Breast epithelium (tissue), 3 donors: Measurements from ENCODE around the gene RFTN1.

Experiments used
- POLR2A ChIP-seq: fragments of 450-650 bp; IDR thresholded peaks from one replicate; pipeline ENCODE4 v1.6.1; 2016; ENCODE audit warnings: antibody characterized with exemption, mild to moderate bottlenecking, moderate library complexity
- POLR2AphosphoS5 ChIP-seq, 3 donors: sonication (generic); formaldehyde crosslinking; IDR thresholded peaks; one replicate each; pipeline ENCODE4 v1.6.1; 2017; ENCODE audit warnings: antibody characterized with exemption in 3 of 3
- TF ChIP-seq, protein P1 (sequence below), 3 donors: fragments of 450-650 bp; IDR thresholded peaks; one replicate each; pipeline ENCODE4 v1.5.1; 2016 to 2017; ENCODE audit warnings: antibody characterized with exemption in 3 of 3, mild to moderate bottlenecking in 3 of 3, moderate library complexity in 3 of 3

- TF ChIP-seq, protein P1, sequence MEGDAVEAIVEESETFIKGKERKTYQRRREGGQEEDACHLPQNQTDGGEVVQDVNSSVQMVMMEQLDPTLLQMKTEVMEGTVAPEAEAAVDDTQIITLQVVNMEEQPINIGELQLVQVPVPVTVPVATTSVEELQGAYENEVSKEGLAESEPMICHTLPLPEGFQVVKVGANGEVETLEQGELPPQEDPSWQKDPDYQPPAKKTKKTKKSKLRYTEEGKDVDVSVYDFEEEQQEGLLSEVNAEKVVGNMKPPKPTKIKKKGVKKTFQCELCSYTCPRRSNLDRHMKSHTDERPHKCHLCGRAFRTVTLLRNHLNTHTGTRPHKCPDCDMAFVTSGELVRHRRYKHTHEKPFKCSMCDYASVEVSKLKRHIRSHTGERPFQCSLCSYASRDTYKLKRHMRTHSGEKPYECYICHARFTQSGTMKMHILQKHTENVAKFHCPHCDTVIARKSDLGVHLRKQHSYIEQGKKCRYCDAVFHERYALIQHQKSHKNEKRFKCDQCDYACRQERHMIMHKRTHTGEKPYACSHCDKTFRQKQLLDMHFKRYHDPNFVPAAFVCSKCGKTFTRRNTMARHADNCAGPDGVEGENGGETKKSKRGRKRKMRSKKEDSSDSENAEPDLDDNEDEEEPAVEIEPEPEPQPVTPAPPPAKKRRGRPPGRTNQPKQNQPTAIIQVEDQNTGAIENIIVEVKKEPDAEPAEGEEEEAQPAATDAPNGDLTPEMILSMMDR (IDR thresholded peaks at IDR 0.05), result no peak
- TF ChIP-seq POLR2A (no peak), POLR2AphosphoS5 (IDR thresholded peaks at IDR 0.05) (no peak)
Observed at GRCh38 chr3:16463914-16464313, 49.6 kb downstream of the RFTN1 start.
